ENCODE results near the gene LAMTOR5.

DNA sequence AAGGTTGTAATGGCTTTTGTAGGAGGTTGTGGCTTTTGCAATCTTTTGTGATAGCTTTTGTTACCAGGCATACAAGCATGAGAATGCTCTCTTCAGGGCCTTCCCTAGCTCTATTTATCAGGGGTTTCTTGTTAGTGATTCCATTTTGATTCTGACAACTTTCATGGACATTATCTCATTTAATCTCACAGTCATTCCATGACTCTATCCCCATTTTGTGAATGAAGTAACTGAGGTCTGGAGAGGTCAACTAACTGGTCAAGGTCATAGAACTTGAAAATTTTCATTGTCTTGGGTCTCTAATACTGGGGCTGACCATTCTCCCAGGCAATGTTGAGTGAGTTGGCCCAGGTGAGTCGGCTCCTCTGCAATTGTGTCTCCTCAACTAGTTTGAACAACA lies 11.2 kb upstream of the LAMTOR5 start:
- TF ChIP-seq, protein P1, sequence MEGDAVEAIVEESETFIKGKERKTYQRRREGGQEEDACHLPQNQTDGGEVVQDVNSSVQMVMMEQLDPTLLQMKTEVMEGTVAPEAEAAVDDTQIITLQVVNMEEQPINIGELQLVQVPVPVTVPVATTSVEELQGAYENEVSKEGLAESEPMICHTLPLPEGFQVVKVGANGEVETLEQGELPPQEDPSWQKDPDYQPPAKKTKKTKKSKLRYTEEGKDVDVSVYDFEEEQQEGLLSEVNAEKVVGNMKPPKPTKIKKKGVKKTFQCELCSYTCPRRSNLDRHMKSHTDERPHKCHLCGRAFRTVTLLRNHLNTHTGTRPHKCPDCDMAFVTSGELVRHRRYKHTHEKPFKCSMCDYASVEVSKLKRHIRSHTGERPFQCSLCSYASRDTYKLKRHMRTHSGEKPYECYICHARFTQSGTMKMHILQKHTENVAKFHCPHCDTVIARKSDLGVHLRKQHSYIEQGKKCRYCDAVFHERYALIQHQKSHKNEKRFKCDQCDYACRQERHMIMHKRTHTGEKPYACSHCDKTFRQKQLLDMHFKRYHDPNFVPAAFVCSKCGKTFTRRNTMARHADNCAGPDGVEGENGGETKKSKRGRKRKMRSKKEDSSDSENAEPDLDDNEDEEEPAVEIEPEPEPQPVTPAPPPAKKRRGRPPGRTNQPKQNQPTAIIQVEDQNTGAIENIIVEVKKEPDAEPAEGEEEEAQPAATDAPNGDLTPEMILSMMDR (IDR thresholded peaks at IDR 0.05), result no peak
- TF ChIP-seq, protein P2, sequence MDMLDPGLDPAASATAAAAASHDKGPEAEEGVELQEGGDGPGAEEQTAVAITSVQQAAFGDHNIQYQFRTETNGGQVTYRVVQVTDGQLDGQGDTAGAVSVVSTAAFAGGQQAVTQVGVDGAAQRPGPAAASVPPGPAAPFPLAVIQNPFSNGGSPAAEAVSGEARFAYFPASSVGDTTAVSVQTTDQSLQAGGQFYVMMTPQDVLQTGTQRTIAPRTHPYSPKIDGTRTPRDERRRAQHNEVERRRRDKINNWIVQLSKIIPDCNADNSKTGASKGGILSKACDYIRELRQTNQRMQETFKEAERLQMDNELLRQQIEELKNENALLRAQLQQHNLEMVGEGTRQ (IDR thresholded peaks at IDR 0.05; ENCODE audit: borderline replicate concordance, low read depth, low read length), result no peak
- TF ChIP-seq, protein P3, sequence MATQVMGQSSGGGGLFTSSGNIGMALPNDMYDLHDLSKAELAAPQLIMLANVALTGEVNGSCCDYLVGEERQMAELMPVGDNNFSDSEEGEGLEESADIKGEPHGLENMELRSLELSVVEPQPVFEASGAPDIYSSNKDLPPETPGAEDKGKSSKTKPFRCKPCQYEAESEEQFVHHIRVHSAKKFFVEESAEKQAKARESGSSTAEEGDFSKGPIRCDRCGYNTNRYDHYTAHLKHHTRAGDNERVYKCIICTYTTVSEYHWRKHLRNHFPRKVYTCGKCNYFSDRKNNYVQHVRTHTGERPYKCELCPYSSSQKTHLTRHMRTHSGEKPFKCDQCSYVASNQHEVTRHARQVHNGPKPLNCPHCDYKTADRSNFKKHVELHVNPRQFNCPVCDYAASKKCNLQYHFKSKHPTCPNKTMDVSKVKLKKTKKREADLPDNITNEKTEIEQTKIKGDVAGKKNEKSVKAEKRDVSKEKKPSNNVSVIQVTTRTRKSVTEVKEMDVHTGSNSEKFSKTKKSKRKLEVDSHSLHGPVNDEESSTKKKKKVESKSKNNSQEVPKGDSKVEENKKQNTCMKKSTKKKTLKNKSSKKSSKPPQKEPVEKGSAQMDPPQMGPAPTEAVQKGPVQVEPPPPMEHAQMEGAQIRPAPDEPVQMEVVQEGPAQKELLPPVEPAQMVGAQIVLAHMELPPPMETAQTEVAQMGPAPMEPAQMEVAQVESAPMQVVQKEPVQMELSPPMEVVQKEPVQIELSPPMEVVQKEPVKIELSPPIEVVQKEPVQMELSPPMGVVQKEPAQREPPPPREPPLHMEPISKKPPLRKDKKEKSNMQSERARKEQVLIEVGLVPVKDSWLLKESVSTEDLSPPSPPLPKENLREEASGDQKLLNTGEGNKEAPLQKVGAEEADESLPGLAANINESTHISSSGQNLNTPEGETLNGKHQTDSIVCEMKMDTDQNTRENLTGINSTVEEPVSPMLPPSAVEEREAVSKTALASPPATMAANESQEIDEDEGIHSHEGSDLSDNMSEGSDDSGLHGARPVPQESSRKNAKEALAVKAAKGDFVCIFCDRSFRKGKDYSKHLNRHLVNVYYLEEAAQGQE (IDR thresholded peaks at IDR 0.05; ENCODE audit: low read depth, low read length), result no peak
- TF ChIP-seq EZH2phosphoT487 (IDR thresholded peaks at IDR 0.05; ENCODE audit: borderline replicate concordance, low read depth), result no peak
- TF ChIP-seq ELF1 (IDR thresholded peaks at IDR 0.05), result no peak
- TF ChIP-seq, protein P4, sequence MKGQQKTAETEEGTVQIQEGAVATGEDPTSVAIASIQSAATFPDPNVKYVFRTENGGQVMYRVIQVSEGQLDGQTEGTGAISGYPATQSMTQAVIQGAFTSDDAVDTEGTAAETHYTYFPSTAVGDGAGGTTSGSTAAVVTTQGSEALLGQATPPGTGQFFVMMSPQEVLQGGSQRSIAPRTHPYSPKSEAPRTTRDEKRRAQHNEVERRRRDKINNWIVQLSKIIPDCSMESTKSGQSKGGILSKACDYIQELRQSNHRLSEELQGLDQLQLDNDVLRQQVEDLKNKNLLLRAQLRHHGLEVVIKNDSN (IDR thresholded peaks at IDR 0.05; ENCODE audit: borderline replicate concordance, low read depth), result no peak
- no peak for TF ChIP-seq RAD21 (IDR thresholded peaks at IDR 0.05; ENCODE audit: low read length)
